Breast epithelium (tissue), 3 donors: Measurements from ENCODE around the gene THBS2.

Experiments
- CTCF ChIP-seq, 3 donors: fragments of 450-650 bp; IDR thresholded peaks; one replicate each; pipeline ENCODE4 v1.5.1; 2016 to 2017; ENCODE audit warnings: antibody characterized with exemption in 3 of 3, mild to moderate bottlenecking in 3 of 3, moderate library complexity in 3 of 3
- POLR2A ChIP-seq: fragments of 450-650 bp; IDR thresholded peaks from one replicate; pipeline ENCODE4 v1.6.1; 2016; ENCODE audit warnings: antibody characterized with exemption, mild to moderate bottlenecking, moderate library complexity
- POLR2AphosphoS5 ChIP-seq, 3 donors: sonication (generic); formaldehyde crosslinking; IDR thresholded peaks; one replicate each; pipeline ENCODE4 v1.6.1; 2017; ENCODE audit warnings: antibody characterized with exemption in 3 of 3

- no peak for TF ChIP-seq POLR2A
- TF ChIP-seq CTCF (IDR thresholded peaks at IDR 0.05): no peak
- no peak for TF ChIP-seq POLR2AphosphoS5 (IDR thresholded peaks at IDR 0.05)
Observed at GRCh38 chr6:169288591-169288990, 34.9 kb upstream of the THBS2 start.
